ENCODE results near the gene JAZF1.

JAZF1 gene

GRCh38 chr7:28124413-28124812 lies 56.2 kb downstream of the JAZF1 start:
- in situ Hi-C loops (cut with HindIII; ENCODE audit: low sequenced_read_pairs): no loop called here
- no peak overlapping the region for H3K4me3 ChIP-seq (ENCODE audit: low read depth, low read length)

GRCh38 chr7:28123752-28124151 lies 56.8 kb downstream of the JAZF1 start:
- in situ Hi-C loops (cut with HindIII; ENCODE audit: low sequenced_read_pairs): no loop called here
- DNase-seq (ENCODE audit: low read depth, low spot score): no peak
- TF ChIP-seq, protein P1, sequence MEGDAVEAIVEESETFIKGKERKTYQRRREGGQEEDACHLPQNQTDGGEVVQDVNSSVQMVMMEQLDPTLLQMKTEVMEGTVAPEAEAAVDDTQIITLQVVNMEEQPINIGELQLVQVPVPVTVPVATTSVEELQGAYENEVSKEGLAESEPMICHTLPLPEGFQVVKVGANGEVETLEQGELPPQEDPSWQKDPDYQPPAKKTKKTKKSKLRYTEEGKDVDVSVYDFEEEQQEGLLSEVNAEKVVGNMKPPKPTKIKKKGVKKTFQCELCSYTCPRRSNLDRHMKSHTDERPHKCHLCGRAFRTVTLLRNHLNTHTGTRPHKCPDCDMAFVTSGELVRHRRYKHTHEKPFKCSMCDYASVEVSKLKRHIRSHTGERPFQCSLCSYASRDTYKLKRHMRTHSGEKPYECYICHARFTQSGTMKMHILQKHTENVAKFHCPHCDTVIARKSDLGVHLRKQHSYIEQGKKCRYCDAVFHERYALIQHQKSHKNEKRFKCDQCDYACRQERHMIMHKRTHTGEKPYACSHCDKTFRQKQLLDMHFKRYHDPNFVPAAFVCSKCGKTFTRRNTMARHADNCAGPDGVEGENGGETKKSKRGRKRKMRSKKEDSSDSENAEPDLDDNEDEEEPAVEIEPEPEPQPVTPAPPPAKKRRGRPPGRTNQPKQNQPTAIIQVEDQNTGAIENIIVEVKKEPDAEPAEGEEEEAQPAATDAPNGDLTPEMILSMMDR (IDR thresholded peaks at IDR 0.05; ENCODE audit: low read depth, low read length): no peak

More at GRCh38 chr7:28124413-28124812, 56.2 kb downstream of the JAZF1 start:
- TF ChIP-seq, protein P1 (IDR thresholded peaks at IDR 0.05; ENCODE audit: low read depth, low read length): no peak
- no peak for DNase-seq (ENCODE audit: low read depth, low spot score)

GRCh38 chr7:28121496-28121895 lies 59.1 kb downstream of the JAZF1 start:
- no peak overlapping the region for H3K4me3 ChIP-seq (ENCODE audit: low read depth, low read length)
- no peak for DNase-seq (ENCODE audit: low read depth, low spot score)
- in situ Hi-C loops (cut with HindIII; ENCODE audit: low sequenced_read_pairs): no loop called here
- TF ChIP-seq, protein P1 (IDR thresholded peaks at IDR 0.05; ENCODE audit: low read depth, low read length): no peak

More at GRCh38 chr7:28123752-28124151, 56.8 kb downstream of the JAZF1 start:
- no peak overlapping the region for H3K4me3 ChIP-seq (ENCODE audit: low read depth, low read length)

DNA sequence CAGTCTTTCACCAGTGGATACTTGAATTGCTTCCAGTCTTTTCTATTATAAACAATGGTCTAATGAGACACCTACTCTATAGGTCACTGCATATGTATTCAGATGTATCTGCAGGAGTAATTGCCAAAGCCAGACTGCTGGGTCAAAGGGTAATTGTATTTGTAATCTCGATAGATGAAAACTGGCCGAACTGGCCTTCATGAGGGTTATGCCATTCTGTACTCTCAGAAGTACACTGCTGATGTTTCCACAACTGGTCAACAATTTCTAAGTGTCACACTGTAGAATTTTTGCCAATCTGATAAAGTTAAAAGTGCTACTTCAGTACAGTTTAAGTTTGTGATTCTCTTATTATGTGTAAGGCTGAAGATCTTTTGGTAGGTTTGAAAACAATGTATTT lies 64.6 kb downstream of the JAZF1 start:
- no peak overlapping the region for H3K4me3 ChIP-seq (ENCODE audit: low read depth, low read length)
- in situ Hi-C loops (cut with HindIII; ENCODE audit: low sequenced_read_pairs): no loop called here
- no peak for DNase-seq (ENCODE audit: low read depth, low spot score)
- TF ChIP-seq, protein P1 (IDR thresholded peaks at IDR 0.05; ENCODE audit: low read depth, low read length): no peak

DNA sequence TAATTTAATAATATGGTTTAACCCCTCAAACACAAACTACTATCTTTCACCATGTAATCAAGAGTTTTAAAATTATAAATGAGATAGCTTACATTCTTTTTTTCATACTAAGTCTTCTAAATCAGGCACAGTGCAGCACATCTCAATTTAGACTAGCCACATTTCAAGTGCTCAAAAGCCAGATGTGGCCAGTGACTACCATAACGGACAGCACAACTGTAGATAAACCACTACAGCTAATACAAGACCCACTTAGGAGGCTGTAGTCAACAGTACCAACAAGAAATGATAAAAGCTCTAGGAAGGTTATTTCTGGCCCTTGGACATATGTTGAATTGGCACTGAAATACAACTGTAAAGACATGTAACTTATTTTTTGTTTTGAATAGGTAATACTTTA lies 65.3 kb downstream of the JAZF1 start:
- in situ Hi-C loops (cut with HindIII; ENCODE audit: low sequenced_read_pairs): no loop called here
- TF ChIP-seq, protein P1 (IDR thresholded peaks at IDR 0.05; ENCODE audit: low read depth, low read length): no peak
- DNase-seq (ENCODE audit: low read depth, low spot score): no peak
- no peak overlapping the region for H3K4me3 ChIP-seq (ENCODE audit: low read depth, low read length)

DNA sequence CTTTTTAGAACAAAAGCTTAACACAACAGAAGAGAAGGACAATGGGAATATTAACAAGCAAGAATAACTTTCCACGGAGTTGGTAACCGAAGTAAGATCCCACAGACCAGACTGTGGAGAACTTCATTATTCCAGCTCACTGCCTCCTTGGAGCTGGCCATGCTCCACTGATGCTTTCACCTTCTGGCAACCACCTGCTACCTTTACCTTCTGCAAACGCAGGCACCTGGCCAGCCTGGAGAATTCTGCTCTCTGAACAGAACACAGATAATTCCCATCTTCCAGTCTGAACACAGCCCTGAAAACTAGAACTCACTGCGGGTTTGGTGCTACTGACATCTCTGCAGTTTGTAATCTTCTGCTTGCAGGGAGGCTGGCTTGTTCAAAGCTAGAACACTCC lies 66.5 kb downstream of the JAZF1 start:
- TF ChIP-seq, protein P1 (IDR thresholded peaks at IDR 0.05; ENCODE audit: low read depth, low read length): no peak
- in situ Hi-C loops (cut with HindIII; ENCODE audit: low sequenced_read_pairs): no loop called here
- H3K4me3 ChIP-seq (ENCODE audit: low read depth, low read length): no peak overlapping the region
- DNase-seq (ENCODE audit: low read depth, low spot score): no peak
